Measurements from ENCODE around the gene TRIM73. TPM values are rescaled to one million over a fixed set of nuclear protein-coding genes. Genes with fewer than 3 reads are reported as not detected.
"Not testable (repeated sequence)": the region's sequence is repeated elsewhere in the genome, so short reads cannot be mapped to it uniquely, and the experiment has no call there.

Gene TRIM73
- total RNA-seq: 10.2 and 11.3 TPM in 2 replicates
- long read RNA-seq, partial matches to known transcripts: 1 of 2 reads
- long read RNA-seq, other reads (novel, unspliced or antisense): 1 of 2 reads

DNA sequence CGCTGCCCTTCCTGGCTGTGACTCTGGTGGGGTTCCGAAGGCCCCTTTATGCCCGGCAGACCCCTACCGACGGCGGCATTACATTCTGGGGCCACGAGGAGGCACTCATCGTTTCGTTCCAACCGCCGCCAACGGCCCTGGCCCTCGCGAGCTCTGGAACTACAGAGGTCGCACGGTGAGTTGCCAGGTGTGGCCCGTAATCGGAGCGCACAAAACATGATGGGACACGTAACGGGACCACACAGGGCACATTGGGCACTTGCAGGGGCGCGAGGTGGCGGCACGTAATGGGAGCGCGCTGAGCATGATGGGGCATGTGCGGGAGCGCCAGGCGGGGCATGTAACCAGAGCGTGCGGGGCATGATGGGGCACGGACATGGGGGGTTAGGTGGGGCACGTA is at the start of gene TRIM73:
TRIM73 (plus strand) TSS at position 301 of the 400 bp plus-strand sequence. CDS start 3,305 bp downstream, outside the sequence.
- H3K27ac Mint-ChIP-seq; H3K36me3 Mint-ChIP-seq (ENCODE audit: insufficient read depth); H3K4me3 Mint-ChIP-seq (ENCODE audit: low read depth); H3K27me3 Mint-ChIP-seq; H3K4me1 Mint-ChIP-seq (ENCODE audit: low read depth); DNase-seq (ENCODE audit: low spot score, unreplicated experiment); H3K9me3 Mint-ChIP-seq (ENCODE audit: low read depth): not testable (repeated sequence)

DNA sequence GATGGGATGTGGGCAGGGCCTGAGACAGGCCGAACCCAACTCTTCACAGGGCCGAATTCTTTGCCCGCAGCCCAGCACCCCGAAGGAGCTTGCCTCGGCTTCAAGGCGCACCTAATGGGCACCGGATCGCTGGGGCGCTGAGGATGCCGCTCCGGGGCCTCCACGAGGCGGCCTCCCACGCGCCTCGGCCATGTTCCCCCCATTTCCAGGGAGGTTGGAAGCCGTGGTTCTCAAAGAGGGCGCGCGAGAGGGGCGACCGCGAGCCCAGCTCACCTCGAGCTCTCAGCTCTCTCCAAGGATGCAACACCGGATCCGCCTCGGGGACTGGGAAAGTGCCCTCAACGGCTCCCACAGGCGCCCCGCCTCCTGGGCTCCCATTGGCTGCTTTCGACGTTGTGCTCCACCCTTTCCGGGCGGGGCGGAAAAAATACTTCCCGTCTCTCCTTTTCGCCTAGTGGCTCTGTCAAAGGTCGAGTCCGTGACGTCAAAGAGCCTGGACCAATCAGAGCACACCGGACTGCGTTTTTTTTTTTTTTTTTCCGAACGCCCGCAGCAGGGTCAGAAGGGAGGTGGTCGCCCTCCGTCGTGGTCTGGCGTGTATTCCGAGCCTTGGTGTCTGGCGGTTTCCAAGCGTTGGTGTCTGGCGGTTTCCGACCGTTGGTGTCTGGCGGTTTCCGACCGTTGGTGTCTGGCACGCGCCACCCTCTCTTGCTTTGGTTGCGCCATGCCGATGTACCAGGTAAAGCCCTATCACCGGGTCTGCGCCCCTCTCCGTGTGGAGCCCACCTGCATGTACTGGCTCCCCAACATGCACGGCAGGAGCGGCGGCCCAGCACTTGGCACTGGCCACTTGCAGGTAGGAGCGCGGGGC is 36.5 kb upstream of the TRIM73 start:
- not testable (repeated sequence) for H3K27ac Mint-ChIP-seq; H3K9me3 Mint-ChIP-seq (ENCODE audit: low read depth); H3K27me3 Mint-ChIP-seq; H3K36me3 Mint-ChIP-seq (ENCODE audit: insufficient read depth); DNase-seq (ENCODE audit: low spot score, unreplicated experiment); H3K4me1 Mint-ChIP-seq (ENCODE audit: low read depth)
- peak overlapping the region; percentile 38 for H3K4me3 Mint-ChIP-seq (ENCODE audit: low read depth)

DNA sequence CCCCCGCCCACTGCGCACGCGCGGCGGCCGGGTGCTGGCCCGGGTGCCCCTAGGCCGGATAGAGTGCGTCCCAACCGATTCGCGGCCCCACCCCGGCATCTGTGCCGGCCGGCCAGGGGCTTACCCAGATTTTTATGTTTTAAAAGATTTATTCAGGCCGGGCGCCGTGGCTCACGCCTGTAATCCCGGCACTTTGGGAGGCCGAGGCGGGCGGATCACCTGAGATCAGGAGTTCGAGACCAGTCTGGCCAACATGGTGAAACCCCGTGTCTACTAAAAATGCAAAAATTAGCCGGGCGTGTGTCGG is 35.9 kb upstream of the TRIM73 start:
- H3K9me3 Mint-ChIP-seq (ENCODE audit: low read depth); H3K36me3 Mint-ChIP-seq (ENCODE audit: insufficient read depth); DNase-seq (ENCODE audit: low spot score, unreplicated experiment); H3K4me3 Mint-ChIP-seq (ENCODE audit: low read depth); H3K27ac Mint-ChIP-seq; H3K4me1 Mint-ChIP-seq (ENCODE audit: low read depth); H3K27me3 Mint-ChIP-seq: not testable (repeated sequence)

DNA sequence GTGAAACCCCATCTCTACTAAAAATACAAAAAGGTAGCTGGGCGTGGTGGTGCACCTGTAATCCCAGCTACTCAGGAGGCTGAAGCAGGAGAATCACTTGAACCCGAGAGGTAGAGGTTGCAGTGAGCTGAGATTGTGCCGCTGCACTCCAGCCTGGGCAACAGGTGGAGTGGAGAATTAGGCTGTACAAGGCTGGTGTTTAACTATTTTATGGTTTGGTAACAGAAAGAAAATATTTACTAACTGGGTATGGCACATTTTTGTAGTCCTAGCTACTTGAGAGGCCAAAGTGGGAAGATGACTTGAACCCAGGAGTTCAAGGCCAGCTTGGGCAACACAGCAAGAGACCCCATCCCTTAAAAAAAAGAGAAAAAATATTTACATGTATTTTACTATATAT is 31.4 kb upstream of the TRIM73 start:
- not testable (repeated sequence) for DNase-seq (ENCODE audit: low spot score, unreplicated experiment); H3K9me3 Mint-ChIP-seq (ENCODE audit: low read depth); H3K27me3 Mint-ChIP-seq; H3K4me1 Mint-ChIP-seq (ENCODE audit: low read depth); H3K36me3 Mint-ChIP-seq (ENCODE audit: insufficient read depth); H3K4me3 Mint-ChIP-seq (ENCODE audit: low read depth); H3K27ac Mint-ChIP-seq

DNA sequence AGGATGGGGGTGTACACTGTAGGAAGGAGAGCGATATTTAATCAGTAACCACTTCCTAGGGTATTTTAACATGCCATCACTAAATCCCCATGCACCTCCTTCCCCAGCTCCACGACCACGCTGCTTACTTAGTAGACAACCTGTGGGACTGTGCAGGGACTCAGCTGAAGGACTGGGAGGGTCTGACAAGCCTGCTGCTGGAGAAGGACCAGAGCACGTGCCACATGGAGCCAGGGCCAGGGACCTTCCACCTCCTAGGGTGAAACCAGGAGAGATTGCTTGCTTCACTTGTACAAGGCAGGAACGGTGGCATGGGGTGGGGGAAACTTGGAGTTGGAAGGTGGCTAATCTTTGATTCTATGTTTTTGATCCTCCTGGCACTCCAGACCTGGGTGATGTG is 28.8 kb upstream of the TRIM73 start:
- H3K36me3 Mint-ChIP-seq (ENCODE audit: insufficient read depth); H3K27me3 Mint-ChIP-seq; H3K9me3 Mint-ChIP-seq (ENCODE audit: low read depth); H3K4me3 Mint-ChIP-seq (ENCODE audit: low read depth); H3K27ac Mint-ChIP-seq; DNase-seq (ENCODE audit: low spot score, unreplicated experiment); H3K4me1 Mint-ChIP-seq (ENCODE audit: low read depth): not testable (repeated sequence)

DNA sequence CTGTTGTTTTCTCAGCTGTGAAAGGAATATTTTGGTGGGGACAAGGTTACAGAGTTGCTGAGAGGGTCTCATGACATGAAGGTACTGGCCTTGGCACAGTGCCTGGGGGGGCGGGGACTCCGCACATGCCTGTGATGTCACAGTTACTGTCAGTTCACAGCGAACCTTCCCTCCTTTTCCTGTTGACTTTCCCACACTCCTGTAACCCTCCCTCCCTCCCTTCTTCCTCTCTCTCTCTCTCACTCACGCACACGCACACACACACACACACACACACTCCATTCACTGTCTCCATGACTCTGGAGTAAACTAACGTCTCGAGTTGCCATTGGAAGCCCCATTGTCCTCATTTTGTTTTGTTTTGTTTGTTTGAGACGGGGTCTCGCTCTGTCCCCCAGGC is 28.1 kb upstream of the TRIM73 start:
- H3K9me3 Mint-ChIP-seq (ENCODE audit: low read depth); H3K36me3 Mint-ChIP-seq (ENCODE audit: insufficient read depth); H3K4me3 Mint-ChIP-seq (ENCODE audit: low read depth); DNase-seq (ENCODE audit: low spot score, unreplicated experiment); H3K27me3 Mint-ChIP-seq; H3K27ac Mint-ChIP-seq; H3K4me1 Mint-ChIP-seq (ENCODE audit: low read depth): not testable (repeated sequence)

DNA sequence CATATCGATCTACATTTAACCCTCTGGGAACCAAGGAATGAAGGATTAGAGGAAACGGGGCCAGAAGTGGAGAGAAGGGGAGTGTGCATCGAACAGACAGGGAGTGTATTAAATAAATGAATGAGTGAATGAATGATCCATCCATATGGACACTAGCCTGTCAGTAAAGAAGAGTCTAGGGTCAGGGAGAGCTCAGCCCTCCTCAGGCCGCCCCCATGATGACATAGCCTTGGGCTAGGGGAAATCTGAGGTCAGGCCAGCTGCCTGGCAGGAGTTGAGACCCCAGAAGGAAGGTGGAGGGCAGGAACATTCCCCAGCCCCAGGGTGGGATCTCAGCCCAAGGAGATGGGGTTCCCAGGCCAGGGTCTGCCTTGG is 21.3 kb upstream of the TRIM73 start:
- not testable (repeated sequence) for H3K9me3 Mint-ChIP-seq (ENCODE audit: low read depth); DNase-seq (ENCODE audit: low spot score, unreplicated experiment); H3K27ac Mint-ChIP-seq; H3K4me1 Mint-ChIP-seq (ENCODE audit: low read depth); H3K27me3 Mint-ChIP-seq; H3K36me3 Mint-ChIP-seq (ENCODE audit: insufficient read depth); H3K4me3 Mint-ChIP-seq (ENCODE audit: low read depth)

DNA sequence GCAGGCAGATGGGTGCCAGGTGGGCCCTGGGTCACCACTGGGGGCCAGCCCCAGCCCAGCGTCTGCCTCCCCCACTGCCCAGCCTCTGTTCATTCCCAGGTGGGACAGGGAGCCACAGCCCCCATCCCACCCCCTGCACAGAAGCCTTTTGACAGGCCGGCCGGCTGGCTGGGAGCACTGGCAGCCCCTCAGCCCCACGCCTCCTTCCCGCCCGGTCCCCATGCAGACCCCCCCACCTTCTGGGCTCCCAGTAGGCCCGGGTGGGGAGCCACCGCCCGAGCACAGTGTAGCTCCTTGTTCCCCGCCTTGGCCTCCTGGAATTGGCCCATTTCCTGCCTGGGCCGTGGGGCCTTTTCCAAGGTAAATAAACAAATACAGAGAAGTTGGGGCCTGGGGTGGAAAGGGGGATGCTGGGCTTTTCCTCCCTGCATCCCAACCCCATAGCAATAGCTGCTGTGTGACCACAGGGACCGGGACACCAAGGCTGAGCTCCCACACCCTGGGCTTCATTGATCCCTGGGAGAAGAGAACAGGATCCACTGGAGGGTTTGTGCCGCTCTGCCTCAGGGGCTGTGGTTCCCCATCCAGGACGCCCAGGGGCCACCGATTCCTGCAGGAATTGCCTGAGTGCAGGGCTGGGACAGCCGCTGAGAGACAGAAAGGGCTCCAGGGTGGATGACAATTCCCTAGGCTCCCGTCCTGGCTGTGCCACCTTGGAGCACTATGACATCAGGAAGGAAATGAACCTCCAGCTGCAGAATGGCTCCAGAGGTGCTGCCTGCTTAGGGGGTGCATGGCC is 20.7 kb upstream of the TRIM73 start:
- not testable (repeated sequence) for H3K9me3 Mint-ChIP-seq (ENCODE audit: low read depth); H3K4me3 Mint-ChIP-seq (ENCODE audit: low read depth); H3K4me1 Mint-ChIP-seq (ENCODE audit: low read depth); H3K27me3 Mint-ChIP-seq; H3K36me3 Mint-ChIP-seq (ENCODE audit: insufficient read depth); H3K27ac Mint-ChIP-seq; DNase-seq (ENCODE audit: low spot score, unreplicated experiment)

DNA sequence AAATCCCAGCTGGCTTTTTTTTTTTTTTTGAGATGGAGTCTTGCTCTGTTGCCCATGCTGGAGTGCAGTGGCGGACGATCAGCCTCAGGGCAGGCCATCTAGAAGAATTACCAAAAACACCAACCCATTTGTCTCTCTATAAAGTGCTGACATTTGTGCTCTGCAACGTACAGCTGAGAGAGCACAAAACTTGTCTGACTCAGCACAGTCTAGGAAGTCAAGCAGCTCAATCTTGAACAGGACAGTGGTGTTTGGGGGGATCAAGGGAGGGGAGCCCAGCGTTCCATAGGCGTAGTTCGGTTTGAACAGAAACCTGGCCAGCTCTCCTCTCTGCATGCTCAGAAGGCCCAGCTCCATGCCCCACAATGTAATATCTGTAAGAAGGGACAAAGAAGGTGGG is 2.2 kb upstream of the TRIM73 start:
- not testable (repeated sequence) for H3K27ac Mint-ChIP-seq; H3K36me3 Mint-ChIP-seq (ENCODE audit: insufficient read depth); H3K9me3 Mint-ChIP-seq (ENCODE audit: low read depth); H3K4me1 Mint-ChIP-seq (ENCODE audit: low read depth); DNase-seq (ENCODE audit: low spot score, unreplicated experiment); H3K4me3 Mint-ChIP-seq (ENCODE audit: low read depth); H3K27me3 Mint-ChIP-seq

DNA sequence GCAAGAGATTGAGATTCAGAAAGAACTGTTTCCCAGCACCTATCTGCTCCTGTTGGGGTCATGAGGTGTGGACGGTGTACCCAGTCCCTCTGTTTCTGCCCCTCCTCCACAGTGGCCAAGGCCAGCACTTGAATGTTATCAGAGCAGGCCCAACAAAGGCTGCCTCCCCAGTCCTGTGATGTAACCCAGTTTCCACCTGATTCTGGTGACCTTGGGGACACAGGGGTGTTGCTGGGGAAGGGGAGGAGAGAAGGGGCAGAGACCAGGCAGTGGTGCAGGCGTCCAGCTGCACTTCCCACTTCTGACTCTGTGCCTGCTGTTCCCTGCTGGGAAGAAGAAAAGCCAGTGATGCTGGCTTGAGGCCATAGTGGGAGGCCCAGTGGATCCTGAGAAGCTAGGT is 2.4 kb downstream of the TRIM73 start:
- DNase-seq (ENCODE audit: low spot score, unreplicated experiment); H3K27me3 Mint-ChIP-seq; H3K27ac Mint-ChIP-seq; H3K9me3 Mint-ChIP-seq (ENCODE audit: low read depth); H3K4me3 Mint-ChIP-seq (ENCODE audit: low read depth); H3K4me1 Mint-ChIP-seq (ENCODE audit: low read depth); H3K36me3 Mint-ChIP-seq (ENCODE audit: insufficient read depth): not testable (repeated sequence)

DNA sequence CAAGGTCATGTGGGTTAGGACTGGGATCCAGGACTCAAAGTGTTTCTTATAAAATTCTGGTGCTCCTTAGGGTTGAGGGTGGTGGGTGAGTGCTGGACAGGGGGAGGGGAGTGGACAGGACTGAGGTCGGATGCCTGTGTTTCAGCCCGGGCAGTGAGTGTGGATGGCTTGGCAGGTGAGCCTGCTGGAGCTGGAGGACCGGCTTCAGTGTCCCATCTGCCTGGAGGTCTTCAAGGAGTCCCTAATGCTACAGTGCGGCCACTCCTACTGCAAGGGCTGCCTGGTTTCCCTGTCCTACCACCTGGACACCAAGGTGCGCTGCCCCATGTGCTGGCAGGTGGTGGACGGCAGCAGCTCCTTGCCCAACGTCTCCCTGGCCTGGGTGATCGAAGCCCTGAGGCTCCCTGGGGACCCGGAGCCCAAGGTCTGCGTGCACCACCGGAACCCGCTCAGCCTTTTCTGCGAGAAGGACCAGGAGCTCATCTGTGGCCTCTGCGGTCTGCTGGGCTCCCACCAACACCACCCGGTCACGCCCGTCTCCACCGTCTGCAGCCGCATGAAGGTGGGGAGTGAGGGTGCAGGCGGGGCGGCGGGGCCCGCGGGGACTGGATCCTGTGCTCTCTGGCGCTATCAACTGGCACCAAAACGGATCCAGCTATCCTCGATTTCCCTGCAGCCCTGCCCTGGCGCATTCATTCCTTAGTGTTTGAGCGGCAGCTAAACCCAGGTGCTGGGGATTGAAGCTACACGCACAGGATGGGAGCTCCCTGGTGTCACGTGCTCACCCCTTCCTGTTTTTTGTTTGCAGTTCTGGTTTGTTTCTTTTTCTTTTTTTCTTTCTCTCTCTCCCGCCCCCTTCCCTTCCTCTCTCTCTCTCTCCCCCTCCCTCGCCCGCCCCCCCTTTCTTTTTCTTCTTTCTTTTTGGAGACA is 3.6 kb downstream of the TRIM73 start:
- DNase-seq (ENCODE audit: low spot score, unreplicated experiment); H3K36me3 Mint-ChIP-seq (ENCODE audit: insufficient read depth); H3K27ac Mint-ChIP-seq; H3K27me3 Mint-ChIP-seq; H3K4me1 Mint-ChIP-seq (ENCODE audit: low read depth); H3K4me3 Mint-ChIP-seq (ENCODE audit: low read depth); H3K9me3 Mint-ChIP-seq (ENCODE audit: low read depth): not testable (repeated sequence)

DNA sequence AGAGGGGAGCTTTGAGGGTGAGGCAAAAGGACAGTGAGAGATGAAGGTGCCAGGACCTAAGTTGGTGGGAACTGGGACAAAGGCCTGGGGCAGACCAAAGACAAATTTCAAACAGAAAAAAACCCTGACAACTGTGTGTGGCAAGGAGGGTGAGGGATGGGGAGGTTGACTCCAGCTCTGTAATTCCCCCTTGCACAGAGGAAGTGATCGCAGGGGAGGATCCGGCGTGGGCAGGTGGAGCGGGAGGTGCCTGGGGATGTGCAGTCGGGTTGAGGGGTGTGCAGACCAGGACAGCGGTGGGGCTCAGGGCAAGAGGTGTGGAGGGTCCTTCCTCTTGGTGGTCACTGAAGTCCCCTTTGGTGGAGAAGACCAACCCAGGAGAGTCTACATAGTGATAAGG is 5.1 kb downstream of the TRIM73 start:
- DNase-seq (ENCODE audit: low spot score, unreplicated experiment); H3K4me3 Mint-ChIP-seq (ENCODE audit: low read depth); H3K36me3 Mint-ChIP-seq (ENCODE audit: insufficient read depth); H3K27me3 Mint-ChIP-seq; H3K4me1 Mint-ChIP-seq (ENCODE audit: low read depth); H3K27ac Mint-ChIP-seq; H3K9me3 Mint-ChIP-seq (ENCODE audit: low read depth): not testable (repeated sequence)
